SK-N-SH (cell line): ENCODE data around the gene BOD1. TPM values are rescaled to one million over a fixed set of nuclear protein-coding genes. Genes with fewer than 3 reads are reported as not detected.

Experiments
- CTCF ChIA-PET: fragments of 300-600, 350-600 bp; formaldehyde crosslinking; extraction: SDS; loops from one replicate; lab custom pipeline; 2021; lab: Yijun Ruan, JAX
- POLR2A ChIA-PET: fragments of 350-600 bp; sonication (Branson Sonifier 250); formaldehyde crosslinking; extraction: SDS; loops from one replicate; lab custom pipeline; 2020; ENCODE audit warnings: antibody characterized with exemption, inconsistent platforms; lab: Yijun Ruan, JAX
- DNase-seq: peaks from one replicate; pipeline ENCODE4 v3.0.0; 2012
- H2AFZ ChIP-seq: fragments of 200-600 bp; sonication (generic); 2 replicates; pipeline ENCODE4 v1.8.1; 2016; ENCODE audit warnings: antibody characterized with exemption, mild to moderate bottlenecking, low read depth
- H3F3A ChIP-seq: fragments of 200-600 bp; sonication (generic); replicated peaks from 2 replicates; pipeline ENCODE3; 2016; ENCODE audit warnings: antibody characterized with exemption, mild to moderate bottlenecking; ENCODE audit not compliant: insufficient read depth
- H3K27ac ChIP-seq, 2 experiments: fragments of 200-500 bp in 1 of 2; fragments of 200-600 bp in 1 of 2; sonication (Bioruptor generic) in 1 of 2; sonication (generic), shearing (Covaris generic) in 1 of 2; 2 replicates each; pipeline versions ENCODE4 v1.5.1 to v1.6.1; 2014 to 2016; ENCODE audit warnings: low read depth in 2 of 2, inconsistent platforms in 1 of 2, low read length in 1 of 2, mild to moderate bottlenecking in 1 of 2, mixed read lengths in 1 of 2
- H3K27me3 ChIP-seq: fragments of 200-600 bp; sonication (generic), shearing (Covaris generic); 2 replicates; pipeline ENCODE4 v1.6.1; 2016; ENCODE audit warnings: mixed run types; ENCODE audit not compliant: insufficient read depth
- H3K36me3 ChIP-seq, 2 experiments: fragments of 200-500 bp in 1 of 2; fragments of 200-600 bp in 1 of 2; sonication (Bioruptor generic) in 1 of 2; sonication (generic) in 1 of 2; replicated peaks in 1 of 2; 2 replicates each; pipeline versions ENCODE3 to v1.5.1; 2014 to 2016; ENCODE audit warnings: low read length in 1 of 2, mild to moderate bottlenecking in 1 of 2; ENCODE audit not compliant: insufficient read depth in 2 of 2, control insufficient read depth in 1 of 2
- H3K4me1 ChIP-seq, 2 experiments: fragments of 200-500 bp in 1 of 2; fragments of 200-600 bp in 1 of 2; sonication (Bioruptor generic) in 1 of 2; sonication (generic), shearing (Covaris generic) in 1 of 2; 2 replicates each; pipeline versions ENCODE4 v1.5.1 to v1.6.1; 2014 to 2016; ENCODE audit warnings: low read depth in 1 of 2, low read length in 1 of 2, mixed run types in 1 of 2; ENCODE audit not compliant: insufficient read depth in 2 of 2, control insufficient read depth in 1 of 2
- H3K4me2 ChIP-seq: fragments of 200-600 bp; sonication (generic), shearing (Covaris generic); 2 replicates; pipeline ENCODE4 v1.6.1; 2017; ENCODE audit warnings: mixed run types
- H3K4me3 ChIP-seq, 2 experiments: fragments of 200-500 bp in 1 of 2; fragments of 200-600 bp in 1 of 2; sonication (Bioruptor generic) in 1 of 2; sonication (generic), shearing (Covaris generic) in 1 of 2; 2 replicates each; pipeline versions ENCODE4 v1.5.1 to v1.8.1; 2014 to 2016; ENCODE audit warnings: low read depth in 2 of 2, inconsistent platforms in 1 of 2, low read length in 1 of 2, mild to moderate bottlenecking in 1 of 2, mixed read lengths in 1 of 2, moderate library complexity in 1 of 2
- H3K79me2 ChIP-seq: fragments of 200-600 bp; sonication (generic); 2 replicates; pipeline ENCODE4 v1.8.1; 2017; ENCODE audit warnings: mild to moderate bottlenecking; ENCODE audit not compliant: insufficient read depth
- H3K9ac ChIP-seq: fragments of 200-600 bp; sonication (generic); 2 replicates; pipeline ENCODE4 v1.6.1; 2017; ENCODE audit warnings: mixed run types
- H3K9me2 ChIP-seq: fragments of 200-600 bp; sonication (generic); 2 replicates; pipeline ENCODE4 v1.6.1; 2017; ENCODE audit warnings: mixed run types
- H3K9me3 ChIP-seq: fragments of 200-600 bp; sonication (generic); 2 replicates; pipeline ENCODE4 v1.6.1; 2017; ENCODE audit warnings: mixed run types, mild to moderate bottlenecking, moderate library complexity
- H4K20me1 ChIP-seq: fragments of 200-600 bp; sonication (generic); 2 replicates; pipeline ENCODE4 v1.6.1; 2017; ENCODE audit warnings: mild to moderate bottlenecking, mixed run types; ENCODE audit not compliant: insufficient read depth
- ELF1 ChIP-seq: IDR thresholded peaks from 2 replicates; pipeline ENCODE4 v1.4.0; 2012
- EZH2phosphoT487 ChIP-seq: fragments of 200-600 bp; sonication (generic); IDR thresholded peaks from 2 replicates; pipeline ENCODE4 v1.6.1; 2017; ENCODE audit warnings: low read depth, mixed run types, mild to moderate bottlenecking, antibody characterized with exemption, moderate library complexity, borderline replicate concordance
- GABPA ChIP-seq: IDR thresholded peaks from 2 replicates; pipeline ENCODE4 v1.4.0; 2012; ENCODE audit warnings: low read depth, mild to moderate bottlenecking
- IRF3 ChIP-seq: fragments of 150-350 bp; IDR thresholded peaks from 2 replicates; pipeline ENCODE4 v1.6.1; 2016; ENCODE audit warnings: mild to moderate bottlenecking, low read depth, low read length
- MEF2A ChIP-seq: IDR thresholded peaks from 2 replicates; pipeline ENCODE4 v1.4.0; 2012; ENCODE audit warnings: low read depth, borderline replicate concordance
- MXI1 ChIP-seq: IDR thresholded peaks from 2 replicates; pipeline ENCODE4 v1.6.1; 2012; ENCODE audit warnings: mild to moderate bottlenecking, low read depth, low read length, improper control_type of control experiment
- RXRA ChIP-seq: IDR thresholded peaks from 2 replicates; pipeline ENCODE4 v1.4.0; 2012; ENCODE audit warnings: low read depth, mild to moderate bottlenecking, borderline replicate concordance
- TEAD4 ChIP-seq: IDR thresholded peaks from 2 replicates; pipeline ENCODE4 v1.4.0; 2012; ENCODE audit warnings: mild to moderate bottlenecking, borderline replicate concordance; ENCODE audit not compliant: insufficient read depth
- USF2 ChIP-seq: fragments of 150-350 bp; IDR thresholded peaks from 2 replicates; pipeline ENCODE4 v1.6.1; 2017; ENCODE audit warnings: antibody characterized with exemption, low read length, low read depth, borderline replicate concordance
- YY1 ChIP-seq: IDR thresholded peaks from 2 replicates; pipeline ENCODE4 v1.4.0; 2012; ENCODE audit warnings: low read depth, mild to moderate bottlenecking
- WGBS: methylation state at CpG from one replicate; pipeline ENCODE4 v1.1.6; 2017; ENCODE audit warnings: low lambda C conversion rate; 5-methylcytosine and 5-hydroxymethylcytosine counted together
- polyA plus RNA-seq, 3 experiments: library from polyadenylated mRNA; depleted of rRNA; stranded (reverse); fragments of >200 nt; gene quantifications; 2 replicates each; pipeline ENCODE4 v1.2.3, GENCODE V29; 2012

The BOD1 gene
- polyA plus RNA-seq, 1 of the 3 experiments (the other 2 are of a cell fraction) = 45.3 TPM

- Histone ChIP-seq H3F3A (no peaks in the 10 kb centered on the region), H3K4me1 (peaks cover 0 to 3% of the 10 kb centered on the region in 2 experiments; a peak in 1 of 4 replicates), H3K27me3 (no peaks in the 10 kb centered on the region), H3K79me2 (no peaks in the 10 kb centered on the region), H4K20me1 (no peaks in the 10 kb centered on the region), H2AFZ (no peak overlapping the region), H3K4me2 (no peak overlapping the region), H3K27ac (no peak overlapping the region), H3K9ac (no peak overlapping the region), H3K36me3 (no peaks in the 10 kb centered on the region), H3K9me2 (no peaks in the 10 kb centered on the region), H3K4me3 (no peak overlapping the region), H3K9me3 (no peaks in the 10 kb centered on the region)
- ChIA-PET CTCF (interaction anchor here (1.1 to 2.4 kb wide), 2 partner anchors 25 to 82 kb away, joined by 3 to 7 read pairs; no protein-coding TSS in a partner anchor), POLR2A (no interaction called here)
- no peak for TF ChIP-seq EZH2phosphoT487
- TF ChIP-seq MEF2A = no peak
- no peak for TF ChIP-seq USF2
- WGBS = 40% methylated on average over 3 of the region's 3 CpGs
- no peak for DNase-seq
Measured at GRCh38 chr5:173655196-173655797, 38.8 kb upstream of the BOD1 start.

GRCh38 chr5:173653822-173654523 is 37.5 kb upstream of the BOD1 start:
- H3F3A ChIP-seq = no peaks in the 10 kb centered on the region
- 57% methylated on average over 9 of the region's 10 CpGs for whole genome bisulfite sequencing
- DNase-seq = no peak
- H3K27ac ChIP-seq = no peak overlapping the region
- peaks cover 0 to 3% of the 10 kb centered on the region in 2 experiments; a peak in 1 of 4 replicates for H3K4me1 ChIP-seq
- no peaks in the 10 kb centered on the region for H3K36me3 ChIP-seq
- H3K9me3 ChIP-seq = no peaks in the 10 kb centered on the region
- no peak overlapping the region for H3K4me2 ChIP-seq
- no peak overlapping the region for H3K9ac ChIP-seq
- no peaks in the 10 kb centered on the region for H3K9me2 ChIP-seq
- CTCF ChIA-PET = interaction anchor here (0.7 to 2.4 kb wide), 4 partner anchors 24 to 81 kb away, joined by 3 to 7 read pairs (median 4); no protein-coding TSS in a partner anchor
- H2AFZ ChIP-seq = no peak overlapping the region
- no peak overlapping the region for H3K4me3 ChIP-seq
- no peaks in the 10 kb centered on the region for H3K79me2 ChIP-seq
- H3K27me3 ChIP-seq = no peaks in the 10 kb centered on the region; the same call in 1 of the 2 replicates
- H4K20me1 ChIP-seq = no peaks in the 10 kb centered on the region
- no peak for TF ChIP-seq IRF3
- TF ChIP-seq USF2 = no peak
- no peak for TF ChIP-seq RXRA
- TF ChIP-seq ELF1 = no peak
- no peak for TF ChIP-seq MXI1
- TF ChIP-seq TEAD4 = no peak
- TF ChIP-seq GABPA = no peak
- TF ChIP-seq YY1 = no peak
- POLR2A ChIA-PET = interaction anchor here (1.0 kb wide), 1 partner anchor 10 kb away, joined by 3 read pairs; no protein-coding TSS in a partner anchor
